SK-N-SH treated with all-trans-retinoic acid at 6 μM for 48 hours (cell line): ENCODE data around the gene PTDSS2.

Source experiments
- ATAC-seq: fragments of 200-7000 bp; cut with Tn5 transposase; 3 replicates; pipeline ENCODE4 v1.9.1; 2020; ENCODE audit warnings: mild to moderate bottlenecking, moderate library complexity
- ARNTL ChIP-seq: fragments of 450-650 bp; formaldehyde crosslinking; IDR thresholded peaks from 2 replicates; pipeline ENCODE4 v1.5.0; 2020; ENCODE audit warnings: low read depth, mild to moderate bottlenecking, moderate library complexity, borderline replicate concordance
- BACH2 ChIP-seq: fragments of 250-450 bp; sonication (Bioruptor Pico); IDR thresholded peaks from 2 replicates; pipeline ENCODE4 v1.9.0; 2021; ENCODE audit warnings: mild to moderate bottlenecking, borderline replicate concordance
- CREB5 ChIP-seq: fragments of 250-450 bp; sonication (Bioruptor Pico); IDR thresholded peaks from 2 replicates; pipeline ENCODE4 v1.5.1; 2020; ENCODE audit warnings: low read depth, mild to moderate bottlenecking, moderate library complexity
- CSDC2 ChIP-seq: fragments of 250-450 bp; sonication (Bioruptor Pico); IDR thresholded peaks from 2 replicates; pipeline ENCODE4 v1.5.0; 2020; ENCODE audit warnings: mild to moderate bottlenecking, moderate library complexity
- CSRNP3 ChIP-seq: fragments of 250-450 bp; sonication (Bioruptor Pico); IDR thresholded peaks from 2 replicates; pipeline ENCODE4 v1.5.1; 2021; ENCODE audit warnings: mild to moderate bottlenecking, moderate library complexity
- ESRRG ChIP-seq: fragments of 250-450 bp; sonication (Bioruptor Pico); IDR thresholded peaks from 2 replicates; pipeline ENCODE4 v1.6.1; 2021; ENCODE audit warnings: mild to moderate bottlenecking
- GLIS3 ChIP-seq: fragments of 250-450 bp; sonication (Bioruptor Pico); IDR thresholded peaks from 2 replicates; pipeline ENCODE4 v1.5.0; 2020; ENCODE audit warnings: mild to moderate bottlenecking, moderate library complexity
- ISL1 ChIP-seq: fragments of 250-450 bp; sonication (Bioruptor Pico); IDR thresholded peaks from 2 replicates; pipeline ENCODE4 v2.1.2; 2022; ENCODE audit warnings: mild to moderate bottlenecking, moderate library complexity
- OSR1 ChIP-seq: fragments of 250-450 bp; sonication (Bioruptor Pico); IDR thresholded peaks from 2 replicates; pipeline ENCODE4 v1.8.0; 2022; ENCODE audit warnings: moderate library complexity, mild to moderate bottlenecking, inconsistent platforms
- PPARA ChIP-seq: fragments of 250-450 bp; sonication (Bioruptor Pico); IDR thresholded peaks from 2 replicates; pipeline ENCODE4 v1.5.0; 2020; ENCODE audit warnings: mild to moderate bottlenecking, borderline replicate concordance
- RARB ChIP-seq: fragments of 250-450 bp; sonication (Bioruptor Pico); IDR thresholded peaks from 2 replicates; pipeline ENCODE4 v1.8.0; 2021; ENCODE audit warnings: mild to moderate bottlenecking, moderate library complexity
- SNAI2 ChIP-seq: fragments of 250-450 bp; sonication (Bioruptor Pico); IDR thresholded peaks from 2 replicates; pipeline ENCODE4 v1.5.0; 2020; ENCODE audit warnings: mild to moderate bottlenecking, moderate library complexity
- TCF4 ChIP-seq: fragments of 250-450 bp; sonication (Bioruptor Pico); IDR thresholded peaks from 2 replicates; pipeline ENCODE4 v1.8.0; 2021; ENCODE audit warnings: mild to moderate bottlenecking, moderate library complexity, borderline replicate concordance
- TOX ChIP-seq: fragments of 250-450 bp; sonication (Bioruptor Pico); IDR thresholded peaks from 2 replicates; pipeline ENCODE4 v1.8.0; 2021; ENCODE audit warnings: mild to moderate bottlenecking, moderate library complexity, borderline replicate concordance
- ZC3H10 ChIP-seq: fragments of 250-450 bp; sonication (Bioruptor Pico); IDR thresholded peaks from 2 replicates; pipeline ENCODE4 v1.5.1; 2021; ENCODE audit warnings: mild to moderate bottlenecking, moderate library complexity
- ZFP3 ChIP-seq: fragments of 250-450 bp; sonication (Bioruptor Pico); IDR thresholded peaks from 2 replicates; pipeline ENCODE4 v1.5.0; 2020; ENCODE audit warnings: mild to moderate bottlenecking, moderate library complexity
- ZFP30 ChIP-seq: fragments of 450-650 bp; formaldehyde crosslinking; IDR thresholded peaks from 2 replicates; pipeline ENCODE4 v1.5.0; 2022; ENCODE audit warnings: mild to moderate bottlenecking, moderate library complexity
- ZNF565 ChIP-seq: fragments of 450-650 bp; formaldehyde crosslinking; conservative IDR thresholded peaks from 2 replicates; pipeline ENCODE4 v1.5.0; 2020; ENCODE audit warnings: low read depth, mild to moderate bottlenecking, moderate library complexity
- ZNF70 ChIP-seq: fragments of 450-650 bp; formaldehyde crosslinking; IDR thresholded peaks from 2 replicates; pipeline ENCODE4 v1.5.0; 2020; ENCODE audit warnings: mild to moderate bottlenecking, moderate library complexity
- ZNF8 ChIP-seq: fragments of 450-650 bp; formaldehyde crosslinking; IDR thresholded peaks from 2 replicates; pipeline ENCODE4 v1.5.0; 2020; ENCODE audit warnings: mild to moderate bottlenecking, moderate library complexity
- TF ChIP-seq, protein P1 (sequence below): fragments of 250-450 bp; sonication (Bioruptor Pico); IDR thresholded peaks from 2 replicates; pipeline ENCODE4 v1.8.0; 2020; ENCODE audit warnings: mild to moderate bottlenecking, moderate library complexity, borderline replicate concordance
- TF ChIP-seq, protein P2 (sequence below): fragments of 250-450 bp; sonication (Bioruptor Pico); IDR thresholded peaks from 2 replicates; pipeline ENCODE4 v1.5.0; 2020; ENCODE audit warnings: mild to moderate bottlenecking, moderate library complexity
- TF ChIP-seq, protein P3 (sequence below): fragments of 250-450 bp; sonication (Bioruptor Pico); IDR thresholded peaks from 2 replicates; pipeline ENCODE4 v1.8.0; 2021; ENCODE audit warnings: low read depth, mild to moderate bottlenecking, moderate library complexity, borderline replicate concordance

Gene PTDSS2

DNA sequence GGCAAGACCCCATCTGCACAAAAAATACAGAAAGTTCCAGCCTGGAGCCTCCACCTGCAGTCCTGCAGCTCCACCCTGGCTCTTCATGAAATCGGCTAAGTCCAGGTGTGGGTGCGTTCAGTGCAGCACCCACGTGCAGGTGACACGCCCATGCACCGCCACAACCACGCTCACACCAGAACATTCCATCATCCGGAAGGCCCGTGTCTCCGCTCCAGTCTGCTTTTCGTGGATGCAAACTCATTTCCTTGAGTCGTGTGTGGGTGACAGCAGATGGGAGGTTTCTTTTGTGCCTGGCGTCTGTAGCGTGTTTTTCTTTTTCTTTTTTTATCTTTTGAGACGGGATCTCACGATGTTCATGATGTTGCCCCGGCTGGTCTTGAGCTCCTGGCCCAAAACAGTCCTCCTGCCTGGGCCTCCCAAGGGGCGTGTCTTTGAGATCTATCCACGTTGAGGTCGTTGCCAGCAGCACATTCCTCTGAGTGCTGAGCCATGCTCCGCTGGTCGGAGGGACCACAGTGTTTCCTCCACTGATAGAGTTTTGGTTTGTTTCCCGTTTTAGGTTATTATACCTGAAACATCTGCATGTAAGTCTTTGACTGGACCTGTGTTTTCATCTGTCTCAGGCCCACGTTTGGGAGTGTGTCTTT lies 7.2 kb downstream of the PTDSS2 start:
- TF ChIP-seq TCF4 (CRISPR knock-in tag), result no peak
- no peak for TF ChIP-seq TOX (CRISPR knock-in tag)
- no peak for TF ChIP-seq CREB5 (CRISPR knock-in tag)
- TF ChIP-seq, protein P1, sequence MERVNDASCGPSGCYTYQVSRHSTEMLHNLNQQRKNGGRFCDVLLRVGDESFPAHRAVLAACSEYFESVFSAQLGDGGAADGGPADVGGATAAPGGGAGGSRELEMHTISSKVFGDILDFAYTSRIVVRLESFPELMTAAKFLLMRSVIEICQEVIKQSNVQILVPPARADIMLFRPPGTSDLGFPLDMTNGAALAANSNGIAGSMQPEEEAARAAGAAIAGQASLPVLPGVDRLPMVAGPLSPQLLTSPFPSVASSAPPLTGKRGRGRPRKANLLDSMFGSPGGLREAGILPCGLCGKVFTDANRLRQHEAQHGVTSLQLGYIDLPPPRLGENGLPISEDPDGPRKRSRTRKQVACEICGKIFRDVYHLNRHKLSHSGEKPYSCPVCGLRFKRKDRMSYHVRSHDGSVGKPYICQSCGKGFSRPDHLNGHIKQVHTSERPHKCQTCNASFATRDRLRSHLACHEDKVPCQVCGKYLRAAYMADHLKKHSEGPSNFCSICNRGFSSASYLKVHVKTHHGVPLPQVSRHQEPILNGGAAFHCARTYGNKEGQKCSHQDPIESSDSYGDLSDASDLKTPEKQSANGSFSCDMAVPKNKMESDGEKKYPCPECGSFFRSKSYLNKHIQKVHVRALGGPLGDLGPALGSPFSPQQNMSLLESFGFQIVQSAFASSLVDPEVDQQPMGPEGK (CRISPR knock-in tag), result no peak
- no peak for TF ChIP-seq ZFP3
- TF ChIP-seq CSRNP3 (CRISPR knock-in tag), result no peak
- TF ChIP-seq PPARA (CRISPR knock-in tag), result no peak
- TF ChIP-seq BACH2 (CRISPR knock-in tag), result no peak
- TF ChIP-seq SNAI2 (CRISPR knock-in tag), result no peak
- no peak for TF ChIP-seq ARNTL (CRISPR knock-in tag)
- TF ChIP-seq, protein P2, sequence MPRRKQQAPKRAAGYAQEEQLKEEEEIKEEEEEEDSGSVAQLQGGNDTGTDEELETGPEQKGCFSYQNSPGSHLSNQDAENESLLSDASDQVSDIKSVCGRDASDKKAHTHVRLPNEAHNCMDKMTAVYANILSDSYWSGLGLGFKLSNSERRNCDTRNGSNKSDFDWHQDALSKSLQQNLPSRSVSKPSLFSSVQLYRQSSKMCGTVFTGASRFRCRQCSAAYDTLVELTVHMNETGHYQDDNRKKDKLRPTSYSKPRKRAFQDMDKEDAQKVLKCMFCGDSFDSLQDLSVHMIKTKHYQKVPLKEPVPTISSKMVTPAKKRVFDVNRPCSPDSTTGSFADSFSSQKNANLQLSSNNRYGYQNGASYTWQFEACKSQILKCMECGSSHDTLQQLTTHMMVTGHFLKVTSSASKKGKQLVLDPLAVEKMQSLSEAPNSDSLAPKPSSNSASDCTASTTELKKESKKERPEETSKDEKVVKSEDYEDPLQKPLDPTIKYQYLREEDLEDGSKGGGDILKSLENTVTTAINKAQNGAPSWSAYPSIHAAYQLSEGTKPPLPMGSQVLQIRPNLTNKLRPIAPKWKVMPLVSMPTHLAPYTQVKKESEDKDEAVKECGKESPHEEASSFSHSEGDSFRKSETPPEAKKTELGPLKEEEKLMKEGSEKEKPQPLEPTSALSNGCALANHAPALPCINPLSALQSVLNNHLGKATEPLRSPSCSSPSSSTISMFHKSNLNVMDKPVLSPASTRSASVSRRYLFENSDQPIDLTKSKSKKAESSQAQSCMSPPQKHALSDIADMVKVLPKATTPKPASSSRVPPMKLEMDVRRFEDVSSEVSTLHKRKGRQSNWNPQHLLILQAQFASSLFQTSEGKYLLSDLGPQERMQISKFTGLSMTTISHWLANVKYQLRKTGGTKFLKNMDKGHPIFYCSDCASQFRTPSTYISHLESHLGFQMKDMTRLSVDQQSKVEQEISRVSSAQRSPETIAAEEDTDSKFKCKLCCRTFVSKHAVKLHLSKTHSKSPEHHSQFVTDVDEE (CRISPR knock-in tag), result no peak
- no peak for TF ChIP-seq ESRRG (CRISPR knock-in tag)
- TF ChIP-seq ZFP30 (CRISPR knock-in tag), result no peak
- TF ChIP-seq CSDC2 (CRISPR knock-in tag), result no peak
- TF ChIP-seq RARB, result no peak
- no peak for TF ChIP-seq ZNF565
- TF ChIP-seq GLIS3 (CRISPR knock-in tag), result no peak
- no peak for TF ChIP-seq ZC3H10 (CRISPR knock-in tag)
- no peak for ATAC-seq

GRCh38 chr11:459511-460220 lies 9.6 kb downstream of the PTDSS2 start:
- ATAC-seq, result no peak
- no peak for TF ChIP-seq ISL1 (CRISPR knock-in tag)
- no peak for TF ChIP-seq ESRRG (CRISPR knock-in tag)
- TF ChIP-seq, protein P2 (CRISPR knock-in tag), result no peak
- no peak for TF ChIP-seq GLIS3 (CRISPR knock-in tag)
- no peak for TF ChIP-seq BACH2 (CRISPR knock-in tag)
- no peak for TF ChIP-seq ZNF70 (CRISPR knock-in tag)
- no peak for TF ChIP-seq CSDC2 (CRISPR knock-in tag)
- no peak for TF ChIP-seq SNAI2 (CRISPR knock-in tag)
- no peak for TF ChIP-seq TCF4 (CRISPR knock-in tag)
- TF ChIP-seq OSR1, result no peak
- no peak for TF ChIP-seq ARNTL (CRISPR knock-in tag)
- TF ChIP-seq CREB5 (CRISPR knock-in tag), result no peak
- TF ChIP-seq RARB, result no peak
- no peak for TF ChIP-seq ZNF565
- TF ChIP-seq, protein P3, sequence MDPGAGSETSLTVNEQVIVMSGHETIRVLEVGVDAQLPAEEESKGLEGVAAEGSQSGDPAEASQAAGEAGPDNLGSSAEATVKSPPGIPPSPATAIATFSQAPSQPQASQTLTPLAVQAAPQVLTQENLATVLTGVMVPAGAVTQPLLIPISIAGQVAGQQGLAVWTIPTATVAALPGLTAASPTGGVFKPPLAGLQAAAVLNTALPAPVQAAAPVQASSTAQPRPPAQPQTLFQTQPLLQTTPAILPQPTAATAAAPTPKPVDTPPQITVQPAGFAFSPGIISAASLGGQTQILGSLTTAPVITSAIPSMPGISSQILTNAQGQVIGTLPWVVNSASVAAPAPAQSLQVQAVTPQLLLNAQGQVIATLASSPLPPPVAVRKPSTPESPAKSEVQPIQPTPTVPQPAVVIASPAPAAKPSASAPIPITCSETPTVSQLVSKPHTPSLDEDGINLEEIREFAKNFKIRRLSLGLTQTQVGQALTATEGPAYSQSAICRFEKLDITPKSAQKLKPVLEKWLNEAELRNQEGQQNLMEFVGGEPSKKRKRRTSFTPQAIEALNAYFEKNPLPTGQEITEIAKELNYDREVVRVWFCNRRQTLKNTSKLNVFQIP (CRISPR knock-in tag), result no peak
- no peak for TF ChIP-seq ZNF8 (CRISPR knock-in tag)
